Measurements from ENCODE around the gene PALLD.

PALLD gene

GRCh38 chr4:168651374-168651773 lies 154.5 kb downstream of the PALLD start:
- FAIRE-seq (no peak), DNase-seq (ENCODE audit: insufficient read length, low spot score) (no peak)
- TF ChIP-seq POLR2A (IDR thresholded peaks at IDR 0.05; ENCODE audit: low read depth, low read length): no peak
- TF ChIP-seq SPI1 (IDR thresholded peaks at IDR 0.05; ENCODE audit: low read depth, low read length): no peak
- TF ChIP-seq PAX5 (IDR thresholded peaks at IDR 0.05; ENCODE audit: insufficient read depth, low read length, severe bottlenecking): no peak
- TF ChIP-seq TAF1 (IDR thresholded peaks at IDR 0.05; ENCODE audit: low read depth, low read length): no peak
- TF ChIP-seq POLR2AphosphoS5 (IDR thresholded peaks at IDR 0.05; ENCODE audit: low read depth, low read length): no peak
- no peak for TF ChIP-seq POU2F2 (IDR thresholded peaks at IDR 0.05; ENCODE audit: low read depth, low read length)

GRCh38 chr4:168651864-168652263 lies 155.0 kb downstream of the PALLD start:
- FAIRE-seq (no peak), DNase-seq (ENCODE audit: insufficient read length, low spot score) (no peak)
- TF ChIP-seq TAF1 (IDR thresholded peaks at IDR 0.05; ENCODE audit: low read depth, low read length): no peak
- no peak for TF ChIP-seq POLR2A (IDR thresholded peaks at IDR 0.05; ENCODE audit: low read depth, low read length)
- TF ChIP-seq PAX5 (IDR thresholded peaks at IDR 0.05; ENCODE audit: insufficient read depth, low read length, severe bottlenecking): no peak
- TF ChIP-seq POU2F2 (IDR thresholded peaks at IDR 0.05; ENCODE audit: low read depth, low read length): no peak
- TF ChIP-seq POLR2AphosphoS5 (IDR thresholded peaks at IDR 0.05; ENCODE audit: low read depth, low read length): no peak

GRCh38 chr4:168652755-168653154 lies 155.9 kb downstream of the PALLD start:
- DNase-seq (ENCODE audit: insufficient read length, low spot score) (no peak), FAIRE-seq (no peak)
- TF ChIP-seq POLR2A (IDR thresholded peaks at IDR 0.05; ENCODE audit: low read depth, low read length) (no peak), POLR2AphosphoS5 (IDR thresholded peaks at IDR 0.05; ENCODE audit: low read depth, low read length) (no peak), POU2F2 (IDR thresholded peaks at IDR 0.05; ENCODE audit: low read depth, low read length) (no peak), SPI1 (IDR thresholded peaks at IDR 0.05; ENCODE audit: low read depth, low read length) (no peak), TAF1 (IDR thresholded peaks at IDR 0.05; ENCODE audit: low read depth, low read length) (no peak), PAX5 (IDR thresholded peaks at IDR 0.05; ENCODE audit: insufficient read depth, low read length, severe bottlenecking) (no peak)

GRCh38 chr4:168654104-168654847 lies 157.4 kb downstream of the PALLD start:
- no peak for DNase-seq (ENCODE audit: insufficient read length, low spot score)
- no peak for FAIRE-seq
- TF ChIP-seq POLR2AphosphoS5 (IDR thresholded peaks at IDR 0.05; ENCODE audit: low read depth, low read length) (no peak), SPI1 (IDR thresholded peaks at IDR 0.05; ENCODE audit: low read depth, low read length) (no peak), POU2F2 (IDR thresholded peaks at IDR 0.05; ENCODE audit: low read depth, low read length) (no peak), TAF1 (IDR thresholded peaks at IDR 0.05; ENCODE audit: low read depth, low read length) (no peak), POLR2A (IDR thresholded peaks at IDR 0.05; ENCODE audit: low read depth, low read length) (no peak), PAX5 (IDR thresholded peaks at IDR 0.05; ENCODE audit: insufficient read depth, low read length, severe bottlenecking) (no peak)

GRCh38 chr4:168654848-168655174 lies 158.0 kb downstream of the PALLD start:
- no peak for TF ChIP-seq SPI1 (IDR thresholded peaks at IDR 0.05; ENCODE audit: low read depth, low read length)
- DNase-seq (ENCODE audit: insufficient read length, low spot score) (no peak), FAIRE-seq (no peak)

- TF ChIP-seq PAX5 (IDR thresholded peaks at IDR 0.05; ENCODE audit: insufficient read depth, low read length, severe bottlenecking): no peak
- DNase-seq (ENCODE audit: insufficient read length, low spot score) (no peak), FAIRE-seq (no peak)
Observed at GRCh38 chr4:168655182-168655581, 158.3 kb downstream of the PALLD start.

- no peak for FAIRE-seq
- DNase-seq (ENCODE audit: insufficient read length, low spot score): no peak
- TF ChIP-seq POU2F2 (IDR thresholded peaks at IDR 0.05; ENCODE audit: low read depth, low read length) (no peak), TAF1 (IDR thresholded peaks at IDR 0.05; ENCODE audit: low read depth, low read length) (no peak), POLR2A (IDR thresholded peaks at IDR 0.05; ENCODE audit: low read depth, low read length) (no peak), POLR2AphosphoS5 (IDR thresholded peaks at IDR 0.05; ENCODE audit: low read depth, low read length) (no peak), PAX5 (IDR thresholded peaks at IDR 0.05; ENCODE audit: insufficient read depth, low read length, severe bottlenecking) (no peak)
Observed at GRCh38 chr4:168656055-168656660, 159.3 kb downstream of the PALLD start.

- DNase-seq (ENCODE audit: insufficient read length, low spot score): no peak
- no peak for TF ChIP-seq PAX5 (IDR thresholded peaks at IDR 0.05; ENCODE audit: insufficient read depth, low read length, severe bottlenecking)
- TF ChIP-seq POLR2AphosphoS5 (IDR thresholded peaks at IDR 0.05; ENCODE audit: low read depth, low read length): no peak
- TF ChIP-seq POLR2A (IDR thresholded peaks at IDR 0.05; ENCODE audit: low read depth, low read length): no peak
- no peak for TF ChIP-seq POU2F2 (IDR thresholded peaks at IDR 0.05; ENCODE audit: low read depth, low read length)
- no peak for TF ChIP-seq TAF1 (IDR thresholded peaks at IDR 0.05; ENCODE audit: low read depth, low read length)
- TF ChIP-seq SPI1 (IDR thresholded peaks at IDR 0.05; ENCODE audit: low read depth, low read length): no peak
- FAIRE-seq: no peak
Observed at GRCh38 chr4:168656946-168657473, 160.2 kb downstream of the PALLD start.

- no peak for FAIRE-seq
- TF ChIP-seq POU2F2 (IDR thresholded peaks at IDR 0.05; ENCODE audit: low read depth, low read length): no peak
- TF ChIP-seq POLR2A (IDR thresholded peaks at IDR 0.05; ENCODE audit: low read depth, low read length): no peak
- TF ChIP-seq PAX5 (IDR thresholded peaks at IDR 0.05; ENCODE audit: insufficient read depth, low read length, severe bottlenecking): no peak
- TF ChIP-seq POLR2AphosphoS5 (IDR thresholded peaks at IDR 0.05; ENCODE audit: low read depth, low read length): no peak
- no peak for TF ChIP-seq SPI1 (IDR thresholded peaks at IDR 0.05; ENCODE audit: low read depth, low read length)
- DNase-seq (ENCODE audit: insufficient read length, low spot score): no peak
Observed at GRCh38 chr4:168658751-168659150, 161.9 kb downstream of the PALLD start.

Data from GM12891 (cell line).